NCI-H524 treated with DMSO at 0.1 percent for 48 hours (cell line): Measurements from ENCODE around the gene ADH5.
"Not testable (repeated sequence)": the region's sequence is repeated elsewhere in the genome, so short reads cannot be mapped to it uniquely, and the experiment has no call there.

ENCODE experiments used
- DNase-seq: peaks from one replicate; lab custom pipeline; 2025; lab: John Stamatoyannopoulos, UW

Gene ADH5

GRCh38 chr4:99088481-99089365 lies at the start of gene ADH5:
Gene ADH5, minus strand, starts transcription at chr4:99088788. Its CDS starts 88 bp downstream, at chr4:99088700.
- DNase-seq: no peak

DNA sequence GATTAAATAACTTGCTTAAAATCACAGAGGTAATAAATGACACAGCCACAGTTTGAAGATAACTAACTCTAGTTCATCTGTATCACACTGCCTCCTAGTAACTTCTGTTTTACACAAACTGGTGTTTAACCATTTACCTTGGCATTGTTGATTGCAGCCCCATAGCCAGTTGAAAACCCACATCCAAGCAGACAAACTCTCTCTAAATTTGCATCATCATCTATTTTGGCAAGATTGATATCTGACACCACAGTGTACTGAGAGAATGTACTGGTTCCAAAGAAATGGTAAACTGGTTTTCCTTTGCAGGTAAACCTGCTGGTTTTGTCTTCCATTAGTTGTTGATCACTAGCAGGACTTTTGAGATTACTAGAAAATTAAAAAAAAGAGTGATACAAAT lies 47.7 kb upstream of the ADH5 start:
- no peak for DNase-seq

GRCh38 chr4:99135541-99136162 lies 47.1 kb upstream of the ADH5 start:
- DNase-seq: no peak

DNA sequence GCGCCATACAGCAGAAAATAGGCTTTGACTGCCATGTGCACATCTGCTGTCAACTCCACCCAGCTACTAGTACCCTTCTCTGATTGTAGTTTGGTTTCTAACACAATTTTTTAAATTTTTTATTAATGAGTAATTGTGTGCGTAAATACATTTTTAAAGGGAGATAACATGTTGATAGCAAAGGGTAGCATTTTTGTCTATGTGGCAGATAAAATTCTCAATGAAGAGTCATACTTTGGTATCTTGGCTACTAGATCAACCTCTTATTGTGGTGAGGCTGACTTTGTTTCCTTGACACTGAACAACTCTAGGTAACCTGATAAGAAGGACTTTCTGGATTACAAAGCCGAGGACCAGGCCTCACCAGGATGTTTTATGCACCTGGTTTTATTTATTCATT lies 46.0 kb upstream of the ADH5 start:
- DNase-seq: no peak

DNA sequence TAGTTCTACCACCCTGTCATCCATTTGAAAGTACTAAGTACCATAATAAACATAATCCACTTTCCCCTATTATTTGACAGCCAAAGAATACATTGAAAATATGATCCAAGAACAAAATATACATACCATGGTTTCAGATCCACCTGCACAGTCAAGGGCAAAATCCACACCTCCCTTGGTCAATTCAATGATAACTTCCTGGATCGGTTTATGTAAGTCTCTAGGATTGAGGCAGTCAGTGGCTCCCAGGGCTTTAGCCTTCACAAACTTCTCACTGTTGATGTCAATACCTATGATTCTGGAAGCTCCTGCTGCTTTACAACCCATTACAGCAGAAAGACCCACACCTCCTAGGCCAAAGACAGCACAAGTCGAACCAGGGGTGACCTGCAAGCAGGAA lies 42.8 kb upstream of the ADH5 start:
- DNase-seq: no peak

GRCh38 chr4:99126376-99126775 lies 37.8 kb upstream of the ADH5 start:
- no peak for DNase-seq

DNA sequence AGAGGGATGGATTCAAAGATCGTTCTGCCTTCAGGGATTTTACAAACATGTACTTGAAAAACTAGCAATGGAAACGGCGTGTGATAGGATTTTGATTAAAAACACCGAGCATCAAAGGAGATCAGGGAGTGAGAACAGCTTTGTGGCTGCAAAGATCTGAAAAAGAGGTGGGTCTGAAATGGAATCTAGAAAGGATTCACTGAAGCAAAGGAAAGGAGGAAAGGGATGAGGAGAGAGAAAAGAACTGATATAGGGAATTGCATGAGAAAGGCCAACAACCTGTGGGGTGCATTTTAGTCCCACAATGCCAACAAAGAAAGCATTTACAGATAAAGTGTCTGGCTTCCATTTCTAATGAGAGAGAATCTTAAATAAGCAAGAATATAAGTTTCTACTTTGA lies 32.4 kb upstream of the ADH5 start:
- DNase-seq: no peak

GRCh38 chr4:99120501-99120900 lies 31.9 kb upstream of the ADH5 start:
- no peak for DNase-seq

DNA sequence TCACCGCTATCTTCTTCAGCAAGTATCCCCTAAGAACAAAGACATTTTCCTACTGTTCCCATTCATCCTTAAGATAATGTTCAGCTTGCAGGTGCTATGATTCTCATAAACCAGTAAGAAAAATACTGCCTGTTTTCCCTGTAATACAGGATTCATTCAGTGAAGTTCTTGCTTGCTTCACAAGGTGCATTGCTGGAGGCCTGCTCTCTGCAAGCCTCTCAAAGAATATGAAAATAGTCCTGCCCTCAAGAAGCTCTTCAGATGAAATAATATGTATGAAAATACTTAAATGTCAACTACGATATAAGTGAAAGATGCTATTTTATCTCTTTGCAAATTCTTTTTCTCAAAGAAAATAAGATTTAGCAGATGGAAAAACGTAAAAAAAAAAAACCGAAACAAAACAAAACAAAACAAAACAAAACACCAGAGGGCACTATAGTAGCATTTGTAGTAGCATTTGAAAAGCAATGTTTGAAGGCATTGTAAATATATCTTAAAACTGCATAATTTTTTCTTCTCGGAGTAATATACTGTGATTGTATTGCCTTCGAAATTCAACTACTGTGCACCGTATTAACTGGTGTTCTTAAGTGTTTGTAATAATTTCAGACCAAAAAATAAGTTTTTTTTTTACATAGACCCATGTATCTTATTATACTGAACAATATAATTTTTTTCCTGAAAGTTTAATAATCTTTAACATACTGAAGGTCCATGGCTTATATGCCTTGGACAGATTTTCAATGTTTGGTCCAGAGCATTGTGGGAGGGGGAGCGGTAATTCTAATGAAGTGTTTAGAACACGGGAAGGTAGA lies 29.5 kb upstream of the ADH5 start:
- no peak for DNase-seq

- not testable (repeated sequence) for DNase-seq
Observed at GRCh38 chr4:99117122-99117841, 28.7 kb upstream of the ADH5 start.

DNA sequence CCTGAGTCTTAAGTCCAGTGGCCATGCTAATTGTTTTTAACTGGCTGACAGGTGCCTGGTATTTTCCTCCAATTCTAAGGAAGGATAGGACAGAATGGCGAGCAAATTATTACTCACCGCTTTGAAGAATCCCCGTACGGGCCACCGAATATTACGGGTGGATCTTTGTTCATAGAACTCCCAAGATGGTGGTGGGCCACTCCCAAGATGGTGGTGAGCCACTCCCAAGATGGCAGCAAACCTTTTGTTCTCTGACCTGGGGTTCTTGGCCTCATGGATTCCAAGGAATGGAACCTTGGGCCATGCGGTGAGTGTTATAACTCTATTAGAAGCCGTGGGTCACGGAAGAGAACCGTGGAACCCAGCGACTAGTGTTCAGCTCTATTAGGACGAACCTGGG lies 20.7 kb upstream of the ADH5 start:
- DNase-seq: not testable (repeated sequence)

- no peak for DNase-seq
Observed at GRCh38 chr4:99104153-99104552, 15.6 kb upstream of the ADH5 start.

GRCh38 chr4:99103166-99103565 lies 14.6 kb upstream of the ADH5 start:
- no peak for DNase-seq

DNA sequence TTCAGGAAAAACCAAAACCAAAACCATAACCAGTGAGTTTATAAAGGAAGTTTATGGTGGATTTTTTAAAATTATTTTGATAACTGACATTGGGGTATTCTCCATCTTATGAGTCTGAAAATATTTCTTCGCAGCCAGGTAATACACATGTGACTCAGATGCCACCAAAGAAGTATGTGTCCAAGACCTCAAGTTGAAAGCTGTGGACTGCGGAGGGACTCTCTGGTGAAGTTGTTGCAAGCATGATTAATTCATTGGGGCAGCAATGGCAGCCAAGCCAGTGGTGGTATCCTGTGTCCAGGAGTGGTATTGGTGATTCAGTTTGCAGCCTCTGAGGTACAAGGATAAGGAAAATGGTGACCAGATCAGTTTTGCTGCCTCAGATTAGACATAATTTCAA lies 14.0 kb upstream of the ADH5 start:
- no peak for DNase-seq

DNA sequence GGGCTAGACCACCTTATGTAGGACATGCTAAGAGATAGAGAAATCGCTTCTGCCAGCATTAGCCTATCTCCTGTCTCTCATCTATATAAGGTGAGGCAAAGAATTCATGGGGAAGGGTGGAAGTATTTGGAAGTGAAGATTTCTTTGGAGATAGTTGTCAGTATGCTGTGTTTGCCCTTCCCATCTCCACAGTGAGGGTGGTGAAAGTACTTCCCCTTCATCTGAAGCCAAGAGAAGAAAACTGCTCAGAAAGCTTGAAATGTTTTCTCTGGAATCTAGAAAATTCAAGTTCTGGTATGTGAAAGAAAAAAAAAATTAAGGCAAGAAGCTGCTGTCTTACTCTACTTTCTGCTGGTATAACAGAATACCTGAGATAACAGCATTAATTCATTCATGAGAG lies 12.3 kb upstream of the ADH5 start:
- no peak for DNase-seq

DNA sequence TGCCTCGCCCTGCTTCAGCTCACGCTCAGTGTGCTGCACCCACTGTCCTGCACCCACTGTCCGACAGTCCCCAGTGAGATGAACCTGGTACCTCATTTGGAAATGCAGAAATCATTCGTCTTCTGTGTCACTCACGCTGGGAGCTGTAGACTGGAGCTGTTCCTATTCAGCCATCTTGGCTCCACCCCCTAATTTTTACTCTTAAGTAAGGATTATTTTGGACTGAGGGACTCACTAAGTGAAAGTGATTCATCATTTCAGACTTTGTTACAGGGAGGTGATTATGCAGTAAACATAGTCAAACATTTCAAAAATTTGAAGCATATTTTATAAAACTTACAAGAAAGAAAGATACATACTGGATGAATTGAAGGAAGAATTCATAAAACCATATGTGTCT lies 11.2 kb upstream of the ADH5 start:
- DNase-seq: not testable (repeated sequence)

DNA sequence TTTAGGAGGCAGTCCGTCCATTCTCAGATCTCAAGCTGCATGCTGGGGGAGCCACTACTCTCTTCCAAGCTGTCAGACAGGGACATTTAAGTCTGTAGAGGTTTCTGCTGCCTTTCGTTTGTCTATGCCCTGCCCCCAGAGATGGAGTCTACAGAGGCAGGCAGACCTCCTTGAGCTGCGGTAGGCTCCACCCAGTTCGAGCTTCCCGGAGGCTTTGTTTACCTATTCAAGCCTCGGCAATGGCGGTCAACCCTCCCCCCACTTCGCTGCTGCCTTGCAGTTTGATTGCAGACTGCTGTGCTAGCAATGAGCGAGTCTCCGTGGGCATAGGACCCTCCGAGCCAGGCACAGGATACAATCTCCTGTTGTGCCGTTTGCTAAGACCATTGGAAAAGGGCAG lies 10.7 kb upstream of the ADH5 start:
- DNase-seq: no peak

DNA sequence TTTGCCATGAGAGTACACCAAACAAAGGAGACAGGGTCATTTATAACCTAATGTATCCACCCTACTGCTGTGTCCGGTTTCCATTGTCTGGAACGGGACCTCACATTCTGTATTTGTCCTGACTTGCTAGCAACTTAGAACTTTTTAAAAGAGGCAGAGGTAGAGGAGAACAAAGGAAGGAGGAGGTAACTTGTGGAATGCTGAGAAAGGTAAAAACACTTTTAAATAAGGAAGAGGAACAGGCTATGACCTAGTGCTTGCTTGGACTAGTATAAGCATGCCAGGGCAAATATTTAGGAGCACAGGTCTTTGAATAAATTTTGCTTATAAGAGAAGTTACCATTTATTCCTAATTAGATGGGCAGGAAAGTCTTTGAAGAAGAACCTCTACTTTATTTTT lies 3.3 kb upstream of the ADH5 start:
- not testable (repeated sequence) for DNase-seq

DNA sequence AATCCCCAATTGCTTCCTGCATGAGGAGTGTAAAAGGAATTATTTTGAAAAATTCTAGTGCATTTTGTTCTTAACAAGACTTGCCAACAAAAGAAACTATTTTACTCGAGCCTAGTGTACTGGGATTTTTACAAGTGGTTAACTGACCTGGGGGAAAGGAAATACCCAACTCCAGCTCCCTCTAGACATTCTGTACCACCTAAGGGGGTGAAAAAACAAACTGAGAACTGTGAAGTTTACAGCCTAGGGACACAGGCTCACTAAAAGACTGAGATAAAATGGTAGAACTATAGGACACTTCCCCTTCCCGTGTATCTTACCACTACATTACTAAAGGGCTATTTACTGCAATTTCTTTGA lies 2.6 kb upstream of the ADH5 start:
- DNase-seq: no peak

DNA sequence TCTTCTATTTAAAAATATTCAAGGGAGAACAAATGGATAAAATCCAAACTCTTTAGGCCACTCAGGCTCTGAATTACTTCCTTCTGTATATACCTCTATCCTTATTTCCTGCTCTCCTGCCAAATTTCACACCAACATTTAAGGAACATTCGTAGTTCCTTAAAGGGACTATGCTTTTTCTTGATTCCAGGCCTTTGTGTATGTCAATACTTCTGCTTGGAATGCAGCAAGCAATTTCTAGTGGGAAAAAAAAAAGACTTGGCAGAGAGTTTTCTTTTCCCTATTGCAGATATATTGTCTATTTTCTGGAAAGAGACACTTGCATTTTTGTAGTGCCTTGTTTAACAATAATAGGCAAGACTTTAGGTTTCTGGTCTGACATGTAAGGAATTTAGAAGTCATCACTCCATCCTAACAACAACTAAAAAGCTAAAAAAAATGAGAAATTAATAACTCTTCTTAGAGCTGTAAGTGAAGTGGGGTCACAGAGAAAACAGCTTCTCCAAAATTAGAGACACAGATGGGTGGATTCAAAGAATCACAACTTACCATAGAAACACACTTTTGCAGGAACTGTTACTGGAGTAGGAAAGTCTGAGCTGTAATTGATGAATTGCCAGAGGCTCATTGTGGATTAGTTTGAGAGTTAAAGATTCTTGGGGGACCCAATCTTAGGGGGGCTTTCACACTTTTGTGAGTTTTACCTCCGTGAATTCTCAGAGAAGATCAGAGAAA lies 2.1 kb upstream of the ADH5 start:
- no peak for DNase-seq

DNA sequence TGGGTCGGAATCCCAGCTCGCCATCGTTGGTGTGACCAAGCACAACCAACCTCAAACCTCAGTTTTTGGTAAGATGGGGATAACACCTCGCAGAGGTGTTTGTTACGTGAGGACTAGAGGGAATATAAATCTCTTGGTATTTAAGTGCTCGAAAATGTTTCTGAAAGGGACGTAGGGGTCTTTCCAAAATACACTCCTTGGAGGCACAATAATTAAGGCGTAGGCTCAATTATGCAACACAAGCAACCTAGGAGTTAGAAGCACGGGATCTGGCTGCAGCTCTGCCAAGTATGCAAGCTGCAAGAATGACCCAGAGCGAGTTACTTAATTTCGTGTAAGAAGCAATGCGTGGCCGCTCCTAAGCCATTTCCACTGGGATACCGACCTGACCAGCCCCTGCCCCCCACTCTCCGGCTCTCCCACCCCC lies 552 bp downstream of the ADH5 start:
- DNase-seq: no peak
